ENCODE results near the gene GABPA. TPM values are rescaled to one million over a fixed set of nuclear protein-coding genes. Genes with fewer than 3 reads are reported as not detected.

Gene GABPA
- total RNA-seq, 4 donors from 2014 or later, result 11.3 to 24.8 (median 21.7) TPM

GRCh38 chr21:25806060-25806459 is 71.3 kb downstream of the GABPA start:
- Histone ChIP-seq H3K9me3 (no peaks in the 10 kb centered on the region), H3K4me1 (no peaks in the 10 kb centered on the region), H3K4me3 (no peak overlapping the region), H3K27ac (no peak overlapping the region), H3K36me3 (no peaks in the 10 kb centered on the region), H3K27me3 (no peaks in the 10 kb centered on the region)
- no peak for DNase-seq
- no peak for TF ChIP-seq POLR2A (IDR thresholded peaks at IDR 0.05)
- TF ChIP-seq, protein P1, sequence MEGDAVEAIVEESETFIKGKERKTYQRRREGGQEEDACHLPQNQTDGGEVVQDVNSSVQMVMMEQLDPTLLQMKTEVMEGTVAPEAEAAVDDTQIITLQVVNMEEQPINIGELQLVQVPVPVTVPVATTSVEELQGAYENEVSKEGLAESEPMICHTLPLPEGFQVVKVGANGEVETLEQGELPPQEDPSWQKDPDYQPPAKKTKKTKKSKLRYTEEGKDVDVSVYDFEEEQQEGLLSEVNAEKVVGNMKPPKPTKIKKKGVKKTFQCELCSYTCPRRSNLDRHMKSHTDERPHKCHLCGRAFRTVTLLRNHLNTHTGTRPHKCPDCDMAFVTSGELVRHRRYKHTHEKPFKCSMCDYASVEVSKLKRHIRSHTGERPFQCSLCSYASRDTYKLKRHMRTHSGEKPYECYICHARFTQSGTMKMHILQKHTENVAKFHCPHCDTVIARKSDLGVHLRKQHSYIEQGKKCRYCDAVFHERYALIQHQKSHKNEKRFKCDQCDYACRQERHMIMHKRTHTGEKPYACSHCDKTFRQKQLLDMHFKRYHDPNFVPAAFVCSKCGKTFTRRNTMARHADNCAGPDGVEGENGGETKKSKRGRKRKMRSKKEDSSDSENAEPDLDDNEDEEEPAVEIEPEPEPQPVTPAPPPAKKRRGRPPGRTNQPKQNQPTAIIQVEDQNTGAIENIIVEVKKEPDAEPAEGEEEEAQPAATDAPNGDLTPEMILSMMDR (IDR thresholded peaks at IDR 0.05), result no peak

- Histone ChIP-seq H3K36me3 (no peaks in the 10 kb centered on the region), H3K4me1 (no peaks in the 10 kb centered on the region), H3K27me3 (no peaks in the 10 kb centered on the region), H3K27ac (no peak overlapping the region), H3K4me3 (no peak overlapping the region), H3K9me3 (no peaks in the 10 kb centered on the region)
- no peak for DNase-seq
- TF ChIP-seq, protein P1 (IDR thresholded peaks at IDR 0.05), result no peak
- no peak for TF ChIP-seq POLR2A (IDR thresholded peaks at IDR 0.05)
Observed at GRCh38 chr21:25807191-25807590, 72.4 kb downstream of the GABPA start.

- Histone ChIP-seq H3K27me3 (no peaks in the 10 kb centered on the region), H3K4me3 (no peak overlapping the region), H3K36me3 (no peaks in the 10 kb centered on the region), H3K9me3 (no peaks in the 10 kb centered on the region), H3K27ac (no peak overlapping the region), H3K4me1 (no peaks in the 10 kb centered on the region)
- DNase-seq, result no peak
- TF ChIP-seq, protein P1 (IDR thresholded peaks at IDR 0.05), result no peak
- no peak for TF ChIP-seq POLR2A (IDR thresholded peaks at IDR 0.05)
Observed at GRCh38 chr21:25809013-25809412, 74.2 kb downstream of the GABPA start.

- H3K4me3 ChIP-seq, result no peak overlapping the region
- no peak for DNase-seq
- no peak overlapping the region for H3K27ac ChIP-seq
- no peaks in the 10 kb centered on the region for H3K9me3 ChIP-seq
- H3K27me3 ChIP-seq, result no peaks in the 10 kb centered on the region
- no peaks in the 10 kb centered on the region for H3K4me1 ChIP-seq
- no peak for TF ChIP-seq POLR2A (IDR thresholded peaks at IDR 0.05)
- TF ChIP-seq, protein P1 (IDR thresholded peaks at IDR 0.05), result no peak
- H3K36me3 ChIP-seq, result no peaks in the 10 kb centered on the region
Observed at GRCh38 chr21:25811186-25811585, 76.4 kb downstream of the GABPA start.

- Histone ChIP-seq H3K9me3 (no peaks in the 10 kb centered on the region), H3K4me3 (no peak overlapping the region), H3K4me1 (no peaks in the 10 kb centered on the region), H3K27ac (no peak overlapping the region), H3K36me3 (no peaks in the 10 kb centered on the region), H3K27me3 (no peaks in the 10 kb centered on the region)
- no peak for DNase-seq
- no peak for TF ChIP-seq POLR2A (IDR thresholded peaks at IDR 0.05)
- TF ChIP-seq, protein P1 (IDR thresholded peaks at IDR 0.05), result no peak
Observed at GRCh38 chr21:25813917-25814316, 79.1 kb downstream of the GABPA start.

GRCh38 chr21:25818121-25818520 is 83.3 kb downstream of the GABPA start:
- no peak overlapping the region for H3K27ac ChIP-seq
- no peaks in the 10 kb centered on the region for H3K27me3 ChIP-seq
- H3K4me3 ChIP-seq, result no peak overlapping the region
- no peak for DNase-seq
- no peaks in the 10 kb centered on the region for H3K4me1 ChIP-seq
- no peaks in the 10 kb centered on the region for H3K9me3 ChIP-seq
- no peaks in the 10 kb centered on the region for H3K36me3 ChIP-seq
- TF ChIP-seq, protein P1 (IDR thresholded peaks at IDR 0.05), result no peak
- TF ChIP-seq POLR2A (IDR thresholded peaks at IDR 0.05), result no peak
